GM21825 (cell line): ENCODE measurements around the gene ZNF76.
"Not testable (repeated sequence)": the region's sequence is repeated elsewhere in the genome, so short reads cannot be mapped to it uniquely, and the experiment has no call there.

Source experiments
- ATAC-seq: cut with Tn5 transposase; IDR thresholded peaks from one replicate; pipeline ENCODE4 v1.9.1; 2021; ENCODE audit warnings: mild to moderate bottlenecking, moderate library complexity; ENCODE audit not compliant: unreplicated experiment

ZNF76 gene

GRCh38 chr6:35327349-35328027, 68.0 kb downstream of the ZNF76 start:
- ATAC-seq = peak; percentile 82

- ATAC-seq = no peak
Measured at GRCh38 chr6:35328108-35328723, 68.7 kb downstream of the ZNF76 start.

- not testable (repeated sequence) for ATAC-seq
Measured at GRCh38 chr6:35328965-35329364, 69.4 kb downstream of the ZNF76 start.

GRCh38 chr6:35330541-35331119, 71.1 kb downstream of the ZNF76 start:
- no peak for ATAC-seq

DNA sequence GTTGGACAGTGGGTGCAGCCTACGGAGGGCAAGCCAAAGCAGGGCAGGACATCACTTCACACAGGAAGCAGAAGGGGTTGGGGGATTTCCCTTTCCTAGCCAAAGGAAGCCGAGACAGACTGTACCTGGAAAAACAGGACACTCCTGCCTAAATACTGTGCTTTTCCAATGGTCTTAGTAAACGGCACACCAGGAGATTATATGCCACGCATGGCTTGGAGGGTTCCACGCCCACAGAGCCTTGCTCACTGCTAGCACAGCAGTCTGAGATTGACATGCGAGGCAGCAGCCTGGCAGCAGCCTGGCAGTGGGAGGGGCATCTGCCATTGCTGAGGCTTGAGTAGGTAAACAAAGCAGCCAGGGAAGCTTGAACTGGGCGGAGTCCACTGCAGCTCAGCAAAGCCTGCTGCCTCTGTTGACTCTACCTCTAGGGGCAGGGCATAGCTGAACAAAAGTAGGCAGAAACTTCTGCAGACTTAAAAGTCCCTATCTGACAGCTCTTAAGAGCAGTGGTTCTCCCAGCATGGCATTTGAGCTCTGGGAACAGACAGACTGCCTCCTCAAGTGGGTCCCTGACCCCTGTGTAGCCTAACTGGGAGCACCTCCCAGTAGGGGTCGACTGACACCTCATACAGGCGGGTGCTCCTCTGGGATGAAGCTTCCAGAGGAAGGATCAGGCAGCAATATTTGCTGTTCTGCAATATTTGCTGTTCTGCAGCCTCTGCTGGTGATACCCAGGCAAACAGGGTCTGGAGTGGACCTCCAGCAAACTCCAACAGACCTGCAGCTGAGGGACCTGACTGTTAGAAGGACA, 72.7 kb downstream of the ZNF76 start:
- ATAC-seq = not testable (repeated sequence)

GRCh38 chr6:35341557-35341956, 82.0 kb downstream of the ZNF76 start:
- ATAC-seq = no peak

DNA sequence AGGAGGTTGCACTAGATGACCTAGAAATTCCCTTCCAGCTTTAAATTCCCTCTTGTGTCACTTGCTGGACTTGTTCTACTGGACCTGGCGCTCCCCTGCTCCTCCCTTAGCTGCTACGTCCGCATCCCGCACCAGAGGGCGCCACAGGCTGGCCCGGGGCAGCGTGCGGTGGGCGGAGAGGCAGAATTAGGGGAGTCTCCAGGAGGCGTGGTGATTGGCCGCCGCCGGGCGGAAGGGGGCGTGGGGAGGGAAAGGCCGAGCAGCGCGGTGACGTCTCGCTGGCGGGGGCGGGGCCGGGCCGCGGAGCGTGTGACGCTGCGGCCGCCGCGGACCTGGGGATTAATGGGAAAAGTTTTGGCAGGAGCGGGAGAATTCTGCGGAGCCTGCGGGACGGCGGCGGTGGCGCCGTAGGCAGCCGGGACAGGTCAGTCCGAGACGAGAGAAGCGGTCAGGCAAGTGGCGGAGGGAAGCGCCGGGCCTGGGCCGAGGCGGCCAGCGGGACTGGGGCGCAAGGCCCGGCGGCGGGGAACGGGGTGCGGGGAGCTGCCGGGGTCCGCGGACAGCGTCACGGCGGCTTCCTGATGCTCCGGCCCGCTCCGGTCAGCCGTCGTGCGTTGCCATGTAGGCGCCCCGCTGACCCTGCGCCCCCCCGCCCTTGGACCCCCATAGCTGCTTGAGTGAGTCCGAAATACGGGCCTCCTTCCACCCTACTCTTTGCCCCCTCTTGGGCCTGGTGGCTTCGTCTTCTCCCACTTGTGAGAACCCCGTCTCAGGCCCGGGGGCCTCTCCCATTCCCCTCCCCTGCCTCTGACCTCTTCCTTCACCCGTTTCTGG, 82.9 kb downstream of the ZNF76 start, which contains the start of gene PPARD:
Gene PPARD, plus strand, starts transcription at position 301 of the 834 bp plus-strand sequence. CDS start 68,530 bp downstream, outside the sequence.
- peak; percentile 95 for ATAC-seq

- ATAC-seq = no peak
Measured at GRCh38 chr6:35343092-35343834, 83.7 kb downstream of the ZNF76 start.

- no peak for ATAC-seq
Measured at GRCh38 chr6:35343835-35344550, 84.5 kb downstream of the ZNF76 start.
